ENCODE data around the gene DOCK3.
"Not testable (repeated sequence)": the region's sequence is repeated elsewhere in the genome, so short reads cannot be mapped to it uniquely, and the experiment has no call there.

Gene DOCK3

DNA sequence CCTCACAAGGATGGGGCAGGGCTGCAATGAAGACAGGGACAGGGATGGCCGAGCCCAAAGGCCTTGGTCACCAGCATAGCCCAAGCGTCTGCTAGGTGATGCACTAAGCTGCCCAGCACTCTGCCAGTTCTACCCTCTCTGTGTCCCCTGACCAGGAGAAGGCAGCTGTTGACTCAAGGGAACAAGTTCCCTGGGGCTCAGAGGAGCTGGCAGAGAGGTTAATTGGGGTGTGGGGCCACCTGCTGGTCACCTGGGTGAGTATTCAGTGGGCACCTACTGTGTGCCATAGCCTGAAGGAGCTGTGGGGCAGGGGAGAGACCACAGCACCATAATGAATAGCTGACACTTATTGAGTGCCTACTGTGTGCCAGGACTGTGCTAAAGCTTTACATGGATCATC lies 22.0 kb upstream of the DOCK3 start:
- FAIRE-seq, result no peak

DNA sequence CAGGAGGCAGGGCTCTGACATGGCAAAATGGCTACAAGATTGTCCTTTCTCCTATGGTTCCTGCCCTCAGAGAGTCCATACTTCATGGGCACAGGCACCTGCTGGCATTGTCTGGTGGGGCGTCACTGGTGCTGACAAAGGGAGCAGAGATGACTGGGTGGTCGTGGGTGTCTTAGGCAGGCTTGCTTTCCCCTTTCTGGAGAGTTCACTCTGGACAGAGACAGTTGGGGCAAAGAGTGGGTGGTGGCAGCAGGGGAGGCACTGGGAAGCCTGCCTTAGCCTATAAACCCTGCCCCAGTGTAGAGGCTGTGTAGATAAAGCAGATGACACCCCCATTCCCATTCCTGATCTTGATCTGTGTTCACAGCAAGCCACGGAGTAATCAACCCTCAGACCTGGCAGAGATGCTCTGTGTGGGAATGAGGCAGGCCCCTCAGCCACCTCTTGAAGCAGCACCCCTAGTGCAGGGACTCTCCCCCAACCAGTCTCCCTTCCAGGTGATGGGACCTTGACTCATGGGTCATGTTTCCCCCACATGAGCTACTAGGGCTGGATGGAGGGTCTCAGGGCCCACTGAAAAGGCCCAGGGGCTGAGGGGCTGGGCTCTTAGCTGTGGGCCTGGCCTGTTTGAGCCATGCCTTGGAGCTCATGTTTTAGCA lies 20.7 kb upstream of the DOCK3 start:
- no peak for FAIRE-seq

GRCh38 chr3:50655009-50655830 lies 19.5 kb upstream of the DOCK3 start:
- FAIRE-seq, result no peak

- no peak for FAIRE-seq
These were observed 18.1 kb upstream of the DOCK3 start for GRCh38 chr3:50656417-50657195.

DNA sequence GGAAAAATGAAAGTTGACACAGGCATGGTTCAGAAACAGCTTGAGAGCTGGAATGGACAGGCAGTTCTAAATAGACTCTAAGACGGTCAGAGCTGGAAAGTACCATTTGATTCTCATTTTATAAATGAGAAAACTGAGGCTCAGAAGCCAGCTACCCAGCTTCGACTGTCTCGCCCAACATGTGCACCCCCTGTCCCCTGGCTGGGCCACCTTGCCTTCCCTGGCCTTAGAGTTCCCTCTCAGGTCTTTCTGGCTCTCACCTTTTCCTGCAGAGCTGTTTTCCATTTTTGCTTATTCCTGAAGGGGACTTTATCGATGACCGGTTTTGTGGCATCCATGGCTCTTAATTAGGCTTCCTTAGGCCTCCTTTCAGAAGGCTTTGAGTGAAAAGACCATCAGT lies 17.3 kb upstream of the DOCK3 start:
- FAIRE-seq, result no peak

- FAIRE-seq, result no peak
These were observed 16.9 kb upstream of the DOCK3 start for GRCh38 chr3:50657816-50658215.

GRCh38 chr3:50658416-50658815 lies 16.3 kb upstream of the DOCK3 start:
- FAIRE-seq, result no peak

- FAIRE-seq, result no peak
These were observed 15.9 kb upstream of the DOCK3 start for GRCh38 chr3:50658831-50659230.

- FAIRE-seq, result no peak
These were observed 14.3 kb upstream of the DOCK3 start for GRCh38 chr3:50660386-50660785.

DNA sequence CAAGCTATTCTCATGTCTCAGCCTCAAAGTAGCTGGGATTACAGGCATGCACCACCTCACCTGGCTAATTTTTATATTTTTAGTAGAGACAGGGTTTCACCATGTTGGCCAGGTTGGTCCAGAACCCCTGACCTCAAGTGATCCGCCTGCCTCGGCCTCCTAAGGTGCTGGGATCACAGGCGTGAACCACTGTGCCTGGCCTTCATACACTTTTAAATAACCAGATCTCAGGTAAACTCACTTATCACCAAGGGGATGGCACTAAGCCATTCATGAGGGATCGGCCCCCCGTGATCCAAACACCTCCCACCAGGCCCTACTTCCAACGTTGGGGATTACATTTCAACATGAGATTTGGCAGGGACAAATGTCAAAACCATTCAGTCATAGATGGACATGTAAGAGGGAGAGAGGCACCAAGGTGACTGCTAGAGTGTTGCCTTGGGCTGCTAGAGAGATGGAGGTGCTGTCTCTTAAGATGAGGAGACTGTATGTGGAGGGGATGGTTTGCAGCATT lies 13.3 kb upstream of the DOCK3 start:
- FAIRE-seq, result no peak

DNA sequence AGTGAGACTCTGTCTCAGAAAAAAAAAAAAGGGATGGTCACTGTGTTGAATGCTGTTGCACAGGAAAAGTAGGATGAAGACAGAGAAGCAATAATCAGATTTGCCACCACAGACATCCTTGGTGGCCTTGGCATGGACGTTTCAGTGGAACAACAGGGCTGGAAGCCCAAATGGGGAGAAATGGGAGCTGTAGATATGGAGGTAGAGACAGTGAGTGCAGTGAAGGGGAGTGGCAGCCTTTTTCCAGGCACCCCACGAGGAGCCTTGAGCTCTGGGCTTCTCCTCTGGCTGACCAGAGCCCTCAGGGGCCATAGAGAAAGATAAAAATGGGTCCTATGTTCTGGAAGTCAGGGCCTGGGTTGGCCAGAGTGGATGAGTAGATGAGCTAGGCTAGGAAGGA lies 12.3 kb upstream of the DOCK3 start:
- no peak for FAIRE-seq

GRCh38 chr3:50665081-50665840 lies 9.5 kb upstream of the DOCK3 start:
- FAIRE-seq, result no peak

DNA sequence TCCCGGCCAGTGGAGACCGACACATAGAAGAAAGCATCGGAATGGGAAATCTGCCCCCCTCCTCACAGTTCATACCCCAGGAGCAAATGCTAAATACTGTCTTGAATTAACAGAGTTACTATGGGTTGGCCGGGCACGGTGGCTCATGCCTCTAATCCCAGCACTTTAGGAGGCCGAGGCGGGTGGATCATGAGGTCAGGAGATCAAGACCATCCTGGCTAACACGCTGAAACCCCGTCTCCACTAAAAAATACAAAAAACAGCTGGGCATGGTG lies 8.9 kb upstream of the DOCK3 start:
- not testable (repeated sequence) for FAIRE-seq

- no peak for FAIRE-seq
These were observed 7.9 kb upstream of the DOCK3 start for GRCh38 chr3:50666837-50667236.

DNA sequence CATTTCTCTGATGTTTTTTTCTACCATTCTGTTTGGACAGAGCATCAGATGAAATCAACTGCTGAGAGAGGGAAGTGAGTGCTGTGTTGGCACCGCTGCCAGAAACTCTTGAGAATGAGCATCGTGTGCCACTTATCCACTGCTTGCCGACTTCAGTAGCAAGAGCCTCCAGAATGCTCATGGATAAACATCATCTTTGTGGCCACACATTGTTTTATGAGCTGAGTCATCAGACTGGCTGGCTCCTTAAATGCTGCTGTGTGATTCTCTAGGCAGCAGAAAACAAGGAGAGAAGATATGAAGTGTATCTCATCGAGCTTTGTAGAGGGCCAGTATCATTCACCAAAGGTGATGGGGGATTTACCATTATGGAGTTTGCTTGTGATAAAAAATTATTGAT lies 3.4 kb upstream of the DOCK3 start:
- no peak for FAIRE-seq

DNA sequence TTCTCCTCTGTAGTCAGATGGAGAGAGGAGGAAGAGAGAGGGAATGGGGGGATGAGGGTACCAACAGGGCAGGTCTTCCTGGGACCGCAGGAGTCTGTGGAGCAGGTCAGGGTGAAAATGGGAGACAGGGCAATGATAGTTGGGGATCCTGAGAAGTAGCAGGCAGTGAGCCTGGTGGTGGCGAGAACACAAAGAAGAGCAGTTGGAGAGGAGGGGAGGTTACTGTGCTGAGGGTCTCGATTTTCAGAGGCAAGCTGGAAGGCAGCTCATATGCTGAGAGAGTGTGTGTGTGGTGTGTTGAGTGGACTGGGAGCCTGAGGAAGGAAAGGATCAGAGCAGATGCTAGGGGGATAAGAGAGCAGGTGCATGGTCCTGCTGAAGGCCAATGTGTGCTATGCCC lies 2.1 kb upstream of the DOCK3 start:
- FAIRE-seq, result no peak

DNA sequence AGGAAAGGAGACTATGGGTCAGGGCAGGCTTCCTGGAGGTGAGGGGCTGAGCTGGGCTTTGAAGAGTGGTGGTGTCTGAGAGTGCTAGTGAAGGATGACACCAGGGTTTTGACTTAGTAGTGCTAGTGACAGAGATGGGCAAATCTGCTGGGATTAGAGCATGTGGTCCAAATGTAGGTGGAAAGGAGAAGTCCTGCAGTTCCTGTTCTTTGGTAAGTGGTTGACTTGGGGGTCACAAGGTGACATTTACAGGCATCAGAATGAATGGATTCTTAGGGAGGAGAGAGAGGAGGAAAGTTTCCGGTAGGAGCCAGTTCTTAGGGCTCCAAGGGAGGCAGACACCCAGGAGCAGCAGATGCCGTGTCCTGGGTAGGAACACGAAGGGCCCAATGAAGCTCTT lies 796 bp upstream of the DOCK3 start:
- no peak for FAIRE-seq

DNA sequence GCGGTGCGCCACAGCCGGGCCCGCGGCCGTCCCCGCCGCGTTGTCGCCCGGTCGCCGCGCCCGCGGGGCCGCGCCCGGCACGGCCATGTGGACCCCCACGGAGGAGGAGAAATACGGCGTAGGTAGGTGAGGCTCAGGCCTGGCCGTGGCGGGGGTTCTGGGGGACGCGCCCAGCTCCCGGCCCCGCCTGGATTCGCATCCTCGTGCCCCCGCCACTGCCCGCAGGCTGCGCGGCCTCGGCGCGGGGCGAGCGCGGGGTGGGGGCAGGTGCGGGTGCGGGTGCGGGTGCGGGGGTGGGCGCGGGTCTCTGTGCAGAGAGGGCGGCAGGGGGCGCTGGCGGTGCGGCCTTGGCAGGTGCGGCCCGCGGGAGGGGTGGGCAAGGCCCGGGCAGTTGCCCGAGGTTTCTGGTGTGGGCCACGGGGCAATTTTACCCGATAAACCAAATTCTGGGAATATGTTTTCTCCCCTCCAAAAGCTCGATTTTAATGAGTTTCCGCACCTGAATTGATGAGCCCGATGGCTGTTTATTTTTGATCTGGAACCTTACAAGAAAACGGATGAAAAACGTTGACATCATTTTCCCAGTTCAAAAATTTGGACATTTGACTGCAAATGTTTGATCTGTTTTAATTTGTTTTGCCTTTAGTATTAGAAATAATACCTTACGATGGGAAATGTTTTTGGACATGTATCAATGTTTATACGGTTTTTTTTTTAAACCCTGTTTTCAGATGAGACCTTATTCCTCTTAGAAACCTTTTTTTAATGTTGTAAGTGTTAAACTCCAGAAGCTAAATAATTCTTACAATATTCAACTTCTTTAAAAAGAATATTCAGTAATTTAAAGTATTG lies 678 bp downstream of the DOCK3 start:
- peak; percentile 37 for FAIRE-seq

DNA sequence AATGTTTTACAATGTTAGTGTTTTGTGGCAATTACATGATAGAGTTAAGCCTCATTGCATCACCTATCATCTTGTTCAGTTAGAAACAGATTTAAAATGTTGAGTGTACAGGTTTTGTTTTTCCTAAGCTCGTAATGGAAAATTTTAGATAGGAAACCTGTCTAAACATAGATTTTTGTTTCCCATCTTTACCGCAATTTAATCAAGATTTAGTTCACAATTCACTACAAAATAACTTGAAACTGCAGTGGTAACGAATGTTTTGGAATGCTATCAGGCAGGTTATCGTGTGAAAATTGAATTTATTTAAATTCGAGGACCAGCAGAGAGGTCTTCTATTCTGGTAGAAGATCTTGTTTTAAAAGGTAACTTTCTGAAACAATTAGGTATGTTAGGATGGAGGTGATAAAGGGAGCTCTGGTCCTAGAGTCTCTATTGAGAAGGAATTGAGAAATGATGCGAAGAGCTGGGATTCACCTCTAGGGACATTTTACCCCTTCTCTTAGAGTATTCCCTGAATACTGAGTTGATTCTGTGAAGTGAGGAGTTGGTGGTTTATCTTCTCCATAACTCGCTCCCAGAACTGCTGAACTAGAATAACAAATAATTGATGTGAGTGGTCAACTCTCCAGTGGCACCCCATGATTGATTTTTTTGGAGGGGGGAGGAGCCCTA lies 1.4 kb downstream of the DOCK3 start:
- no peak for FAIRE-seq

GRCh38 chr3:50687127-50687751 lies 12.5 kb downstream of the DOCK3 start:
- no peak for FAIRE-seq

GRCh38 chr3:50687916-50688315 lies 13.2 kb downstream of the DOCK3 start:
- FAIRE-seq, result no peak
